GM18867 (cell line): ENCODE results near the gene CCDC12.
A peak's percentile ranks its signal among the peaks of the same experiment; 100 is the strongest.

Experiments
- ATAC-seq: cut with Tn5 transposase; IDR thresholded peaks from one replicate; pipeline ENCODE4 v1.9.1; 2021; ENCODE audit warnings: mild to moderate bottlenecking, moderate library complexity; ENCODE audit not compliant: unreplicated experiment

CCDC12 gene

GRCh38 chr3:46960081-46960701 is 16.4 kb downstream of the CCDC12 start:
- no peak for ATAC-seq

- no peak for ATAC-seq
These were observed 17.4 kb downstream of the CCDC12 start for GRCh38 chr3:46959161-46959511.

GRCh38 chr3:46958467-46959160 is 17.9 kb downstream of the CCDC12 start:
- ATAC-seq = no peak

GRCh38 chr3:46957092-46957820 is 19.3 kb downstream of the CCDC12 start:
- no peak for ATAC-seq

- ATAC-seq = peak; percentile 41
These were observed 20.7 kb downstream of the CCDC12 start for GRCh38 chr3:46955801-46956259.

GRCh38 chr3:46955157-46955556 is 21.4 kb downstream of the CCDC12 start:
- no peak for ATAC-seq

GRCh38 chr3:46954178-46954577 is 22.4 kb downstream of the CCDC12 start:
- no peak for ATAC-seq

GRCh38 chr3:46953234-46954010 is 23.1 kb downstream of the CCDC12 start:
- no peak for ATAC-seq

- ATAC-seq = no peak
These were observed 23.7 kb downstream of the CCDC12 start for GRCh38 chr3:46952813-46953212.

GRCh38 chr3:46950650-46951241 is 25.8 kb downstream of the CCDC12 start:
- no peak for ATAC-seq

- no peak for ATAC-seq
These were observed 26.4 kb downstream of the CCDC12 start for GRCh38 chr3:46950177-46950576.

- peak; percentile 55 for ATAC-seq
These were observed 27.5 kb downstream of the CCDC12 start for GRCh38 chr3:46948830-46949671.

GRCh38 chr3:46947981-46948791 is 28.4 kb downstream of the CCDC12 start:
- ATAC-seq = no peak

- no peak for ATAC-seq
These were observed 29.0 kb downstream of the CCDC12 start for GRCh38 chr3:46947546-46947901.

GRCh38 chr3:46946856-46947545 is 29.5 kb downstream of the CCDC12 start:
- ATAC-seq = no peak

- no peak for ATAC-seq
These were observed 30.1 kb downstream of the CCDC12 start for GRCh38 chr3:46946416-46946815.

GRCh38 chr3:46944191-46944590 is 32.4 kb downstream of the CCDC12 start:
- no peak for ATAC-seq
